ENCODE results near the gene EHBP1L1. TPM values are rescaled to one million over a fixed set of nuclear protein-coding genes. Genes with fewer than 3 reads are reported as not detected.

EHBP1L1 gene
- total and polyA plus RNA-seq, 2 donors (not counting 1 experiment from before 2014, with no cell fraction given) = 12.8 to 53.5 TPM

DNA sequence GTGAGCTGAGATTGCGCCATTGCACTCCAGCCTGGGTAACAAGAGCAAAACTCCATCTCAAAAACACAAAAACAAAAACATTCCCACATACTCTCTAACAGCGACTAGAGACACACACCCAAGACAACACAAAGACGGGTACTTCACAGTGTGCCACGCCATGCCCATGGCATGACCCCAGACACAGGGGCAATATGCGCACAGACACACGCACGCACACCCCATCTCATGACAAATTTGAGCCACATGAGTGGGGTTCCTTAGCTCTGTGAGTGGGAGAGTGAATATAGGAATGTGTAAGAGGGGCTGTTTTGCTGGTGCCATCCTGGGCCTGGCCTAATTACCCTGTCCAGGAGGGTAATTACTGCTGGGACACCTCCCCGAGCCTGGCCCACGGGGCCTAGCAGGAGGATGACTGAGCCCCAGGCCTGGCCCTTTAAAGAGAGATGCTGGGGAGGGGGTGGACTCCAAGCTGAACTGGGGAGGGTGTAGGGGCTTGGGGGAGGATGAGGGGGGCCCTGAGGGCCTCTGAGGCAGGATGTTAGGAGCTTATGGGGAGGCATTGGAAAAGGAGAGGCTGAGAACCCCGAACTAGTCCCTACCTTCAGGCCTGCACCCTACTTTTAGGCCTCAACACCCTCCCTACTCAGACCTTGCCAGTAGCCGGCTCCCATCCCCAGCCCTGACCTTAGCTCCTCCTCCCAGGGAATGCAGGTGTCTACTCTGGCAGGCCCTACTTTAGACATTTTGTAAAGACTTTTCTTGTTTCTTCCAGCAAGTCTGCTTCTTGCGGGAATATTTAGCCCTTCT lies 19.2 kb upstream of the EHBP1L1 start:
- DNase-seq (ENCODE audit: low read depth in 2 of 2) = no peak
- Histone ChIP-seq H3K9ac (ENCODE audit: insufficient read depth, low read length) (peak overlapping the region; percentile 74), H3K27me3 (ENCODE audit: control insufficient read depth, insufficient read depth, low read length) (no peaks in the 10 kb centered on the region), H3K4me3 (replicated peaks in 1 of 4; ENCODE audit: control extremely low read depth in 1 of 4, insufficient read depth in 1 of 4, low read depth in 3 of 4, low read length in 4 of 4) (peak overlapping the region; percentile 67 to 80 (median 73)), H3K36me3 (ENCODE audit: control insufficient read depth, insufficient read depth, low read length) (peaks cover 6% of the 10 kb centered on the region), H3K4me1 (ENCODE audit: control insufficient read depth, extremely low read depth, insufficient read depth, low read length) (peaks cover 45% of the 10 kb centered on the region), H3K79me2 (ENCODE audit: control insufficient read depth, insufficient read depth, low read length) (peaks cover 15% of the 10 kb centered on the region), H3K9me3 (ENCODE audit: control insufficient read depth, insufficient read depth, low read depth, low read length) (no peaks in the 10 kb centered on the region), H3K4me2 (ENCODE audit: extremely low read depth, insufficient read depth, low read length) (peak overlapping the region; percentile 89), H4K20me1 (ENCODE audit: control insufficient read depth, extremely low read depth, insufficient read depth, low read length) (no peaks in the 10 kb centered on the region), H3K27ac (ENCODE audit: insufficient read depth, low read length) (peak overlapping the region; percentile 68), H2AFZ (ENCODE audit: low read length) (no peak overlapping the region)
- TF ChIP-seq, protein P1, sequence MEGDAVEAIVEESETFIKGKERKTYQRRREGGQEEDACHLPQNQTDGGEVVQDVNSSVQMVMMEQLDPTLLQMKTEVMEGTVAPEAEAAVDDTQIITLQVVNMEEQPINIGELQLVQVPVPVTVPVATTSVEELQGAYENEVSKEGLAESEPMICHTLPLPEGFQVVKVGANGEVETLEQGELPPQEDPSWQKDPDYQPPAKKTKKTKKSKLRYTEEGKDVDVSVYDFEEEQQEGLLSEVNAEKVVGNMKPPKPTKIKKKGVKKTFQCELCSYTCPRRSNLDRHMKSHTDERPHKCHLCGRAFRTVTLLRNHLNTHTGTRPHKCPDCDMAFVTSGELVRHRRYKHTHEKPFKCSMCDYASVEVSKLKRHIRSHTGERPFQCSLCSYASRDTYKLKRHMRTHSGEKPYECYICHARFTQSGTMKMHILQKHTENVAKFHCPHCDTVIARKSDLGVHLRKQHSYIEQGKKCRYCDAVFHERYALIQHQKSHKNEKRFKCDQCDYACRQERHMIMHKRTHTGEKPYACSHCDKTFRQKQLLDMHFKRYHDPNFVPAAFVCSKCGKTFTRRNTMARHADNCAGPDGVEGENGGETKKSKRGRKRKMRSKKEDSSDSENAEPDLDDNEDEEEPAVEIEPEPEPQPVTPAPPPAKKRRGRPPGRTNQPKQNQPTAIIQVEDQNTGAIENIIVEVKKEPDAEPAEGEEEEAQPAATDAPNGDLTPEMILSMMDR (conservative IDR thresholded peaks at IDR 0.05 in 1 of 2, IDR thresholded peaks at IDR 0.05 in 1 of 2; ENCODE audit: low read depth in 1 of 2, low read length in 2 of 2) = no peak

- H3K9ac ChIP-seq (ENCODE audit: insufficient read depth, low read length) = peak overlapping the region; percentile 74
- H3K4me1 ChIP-seq (ENCODE audit: control insufficient read depth, extremely low read depth, insufficient read depth, low read length) = peaks cover 45% of the 10 kb centered on the region
- peak overlapping the region; percentile 67 to 80 (median 73) for H3K4me3 ChIP-seq (replicated peaks in 1 of 4; ENCODE audit: control extremely low read depth in 1 of 4, insufficient read depth in 1 of 4, low read depth in 3 of 4, low read length in 4 of 4)
- no peaks in the 10 kb centered on the region for H3K27me3 ChIP-seq (ENCODE audit: control insufficient read depth, insufficient read depth, low read length)
- H3K4me2 ChIP-seq (ENCODE audit: extremely low read depth, insufficient read depth, low read length) = peak overlapping the region; percentile 89
- TF ChIP-seq, protein P1 (conservative IDR thresholded peaks at IDR 0.05 in 1 of 2, IDR thresholded peaks at IDR 0.05 in 1 of 2; ENCODE audit: low read depth in 1 of 2, low read length in 2 of 2) = no peak
- no peak for TF ChIP-seq EZH2 (IDR thresholded peaks at IDR 0.05; ENCODE audit: low read length, missing control alignments)
- peaks cover 15% of the 10 kb centered on the region for H3K79me2 ChIP-seq (ENCODE audit: control insufficient read depth, insufficient read depth, low read length)
- peaks cover under 1% of the 10 kb centered on the region for H3K36me3 ChIP-seq (ENCODE audit: control insufficient read depth, insufficient read depth, low read length)
- H3K27ac ChIP-seq (ENCODE audit: insufficient read depth, low read length) = peak overlapping the region; percentile 68
- DNase-seq (ENCODE audit: low read depth in 2 of 2) = peak in 1 of 2 donors; percentile 26
- H3K9me3 ChIP-seq (ENCODE audit: control insufficient read depth, insufficient read depth, low read depth, low read length) = no peaks in the 10 kb centered on the region
- no peaks in the 10 kb centered on the region for H4K20me1 ChIP-seq (ENCODE audit: control insufficient read depth, extremely low read depth, insufficient read depth, low read length)
- no peak overlapping the region for H2AFZ ChIP-seq (ENCODE audit: low read length)
Measured at GRCh38 chr11:65557280-65558001, 18.4 kb upstream of the EHBP1L1 start.

Measured in fibroblast of lung (primary cell).